HG02852 (cell line): Measurements from ENCODE around the gene GSPT1.
"Not testable (repeated sequence)": the region's sequence is repeated elsewhere in the genome, so short reads cannot be mapped to it uniquely, and the experiment has no call there.

ENCODE experiments used
- ATAC-seq: cut with Tn5 transposase; IDR thresholded peaks from one replicate; pipeline ENCODE4 v1.9.1; 2021; ENCODE audit warnings: mild to moderate bottlenecking, moderate library complexity; ENCODE audit not compliant: unreplicated experiment

GSPT1 gene

DNA sequence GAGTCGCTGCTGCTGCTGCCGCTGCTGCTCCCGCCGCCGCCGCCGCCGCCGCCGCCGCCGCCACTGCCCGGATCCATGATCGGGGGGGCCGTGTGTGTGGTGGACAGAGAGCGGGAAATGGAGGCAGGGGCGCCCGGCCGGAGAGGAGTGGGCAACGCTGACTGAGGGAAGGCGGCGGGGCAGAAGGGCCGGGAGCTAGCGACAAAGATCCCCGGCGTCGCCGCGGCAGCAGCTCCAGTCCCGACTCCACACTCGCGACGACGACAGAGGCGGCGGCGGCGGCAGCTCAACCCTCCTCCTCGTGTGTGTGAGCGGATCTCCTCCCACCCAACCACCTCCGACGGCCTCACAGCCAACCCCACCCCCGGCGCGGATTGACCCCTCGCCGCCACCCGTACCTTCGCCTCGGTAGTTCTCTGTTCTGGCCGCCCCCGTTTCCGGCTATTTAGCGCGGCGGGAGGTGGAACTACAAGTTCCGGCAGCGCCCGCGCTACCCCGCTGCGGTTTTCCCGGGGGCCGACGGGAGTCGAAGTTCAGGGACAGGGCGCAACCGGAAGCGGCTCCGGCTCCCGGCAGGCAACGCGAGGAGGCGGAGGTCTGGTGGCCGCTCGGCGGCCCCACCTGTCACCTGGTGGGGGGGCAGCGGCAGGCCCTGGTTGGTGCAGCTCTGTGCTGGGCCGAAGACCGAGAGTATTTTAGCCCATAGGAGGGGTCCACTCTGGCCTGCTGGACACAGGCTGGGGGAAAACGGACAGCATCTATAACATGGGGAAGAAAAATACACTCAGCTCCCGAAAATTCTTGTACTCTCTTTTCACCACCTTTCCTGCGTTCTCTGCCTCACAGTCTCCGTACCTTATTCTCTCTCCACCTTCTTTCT is at the start of gene GSPT1:
TSS of gene GSPT1 (minus strand) at position 313 of the 880 bp plus-strand sequence. CDS start at position 77, 236 bp downstream.
- ATAC-seq = peak; percentile 80

DNA sequence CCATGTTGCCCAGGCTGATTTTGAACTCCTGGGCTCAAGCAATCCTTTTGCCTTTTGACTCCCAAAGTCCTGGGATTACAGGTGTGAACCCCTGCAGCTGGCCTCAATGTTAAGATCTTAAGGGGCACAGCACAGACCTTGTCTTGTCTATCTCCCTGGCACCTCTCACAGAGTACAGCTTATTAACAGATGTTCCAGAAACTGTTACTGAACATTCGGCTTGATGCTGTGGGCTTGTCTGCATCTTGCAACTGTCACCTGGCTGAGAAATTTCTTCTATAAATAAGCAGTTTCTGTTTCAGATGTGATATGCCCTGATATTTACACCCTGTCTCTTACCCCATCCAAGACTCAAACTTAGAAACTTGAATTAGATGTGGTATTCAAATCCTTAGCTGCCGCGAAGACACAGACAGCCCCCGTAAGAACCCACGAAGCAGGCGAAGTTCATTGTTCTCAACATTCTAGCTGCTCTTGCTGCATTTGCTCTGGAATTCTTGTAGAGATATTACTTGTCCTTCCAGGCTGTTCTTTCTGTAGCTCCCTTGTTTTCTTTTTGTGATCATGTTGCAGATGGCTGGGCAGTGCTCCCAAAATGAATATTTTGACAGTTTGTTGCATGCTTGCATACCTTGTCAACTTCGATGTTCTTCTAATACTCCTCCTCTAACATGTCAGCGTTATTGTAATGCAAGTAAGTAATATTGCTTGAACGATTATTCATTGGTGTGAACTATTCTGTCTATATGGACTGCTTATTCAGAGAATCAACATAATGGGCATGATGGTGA is 49.2 kb upstream of the GSPT1 start, which contains the start of gene TNFRSF17:
TSS of gene TNFRSF17 (plus strand) at position 450 of the 791 bp plus-strand sequence. CDS start at position 565, 115 bp downstream.
- ATAC-seq = peak; percentile 75

DNA sequence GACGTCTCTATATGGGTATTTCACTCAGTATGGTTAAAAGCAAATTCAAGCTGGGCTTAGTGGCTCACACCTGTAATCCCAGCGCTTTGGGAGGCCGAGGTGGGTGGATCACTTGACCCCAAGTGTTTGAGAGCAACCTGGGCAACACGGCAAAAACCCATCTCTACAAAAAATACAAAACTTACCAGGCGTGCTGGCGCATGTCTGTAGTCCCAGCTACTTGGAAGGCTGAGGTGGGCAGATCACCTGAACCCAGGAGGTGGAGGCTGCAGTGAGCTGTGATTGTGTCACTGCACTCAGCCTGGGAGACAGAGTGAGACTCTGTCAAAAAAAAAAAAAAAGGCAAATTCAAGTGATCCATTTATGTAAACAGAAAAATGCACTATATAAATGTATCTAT is 48.0 kb upstream of the GSPT1 start:
- ATAC-seq = no peak

DNA sequence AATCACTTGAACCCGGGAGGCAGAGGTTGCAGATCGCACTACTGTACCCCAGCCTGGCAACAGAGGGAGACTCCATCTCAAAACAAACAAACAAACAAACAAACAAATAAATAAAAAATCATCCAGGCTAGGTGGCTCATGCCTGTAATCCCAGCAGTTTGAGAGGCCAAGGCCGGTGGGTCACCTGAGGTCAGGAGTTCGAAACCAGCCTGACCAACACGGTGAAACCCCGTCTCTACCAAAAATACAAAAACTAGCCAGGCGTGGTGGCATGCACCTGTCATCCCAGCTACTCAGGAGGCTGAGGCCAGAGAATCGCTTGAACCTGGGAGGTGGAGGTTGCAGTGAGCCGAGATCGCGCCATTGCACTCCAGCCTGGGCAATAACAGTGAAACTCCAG is 47.2 kb upstream of the GSPT1 start:
- not testable (repeated sequence) for ATAC-seq

DNA sequence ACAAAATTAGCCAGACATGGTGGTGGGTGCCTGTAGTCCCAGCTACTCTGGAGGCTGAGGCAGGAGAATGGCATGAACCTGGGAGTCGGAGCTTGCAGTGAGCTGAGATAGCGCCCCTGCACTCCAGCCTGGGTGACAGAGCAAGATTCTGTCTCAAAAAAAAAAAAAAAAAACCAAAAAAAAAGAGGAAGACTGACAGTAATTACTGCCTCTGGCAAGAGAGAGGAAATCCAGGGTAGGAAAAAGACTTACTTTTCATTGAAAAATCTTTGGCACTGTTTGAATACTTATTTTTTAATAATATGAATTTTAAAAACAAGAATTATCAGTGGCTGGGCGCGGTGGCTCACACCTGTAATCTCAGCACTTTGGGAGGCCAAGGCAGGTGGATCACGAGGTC is 46.7 kb upstream of the GSPT1 start:
- not testable (repeated sequence) for ATAC-seq

DNA sequence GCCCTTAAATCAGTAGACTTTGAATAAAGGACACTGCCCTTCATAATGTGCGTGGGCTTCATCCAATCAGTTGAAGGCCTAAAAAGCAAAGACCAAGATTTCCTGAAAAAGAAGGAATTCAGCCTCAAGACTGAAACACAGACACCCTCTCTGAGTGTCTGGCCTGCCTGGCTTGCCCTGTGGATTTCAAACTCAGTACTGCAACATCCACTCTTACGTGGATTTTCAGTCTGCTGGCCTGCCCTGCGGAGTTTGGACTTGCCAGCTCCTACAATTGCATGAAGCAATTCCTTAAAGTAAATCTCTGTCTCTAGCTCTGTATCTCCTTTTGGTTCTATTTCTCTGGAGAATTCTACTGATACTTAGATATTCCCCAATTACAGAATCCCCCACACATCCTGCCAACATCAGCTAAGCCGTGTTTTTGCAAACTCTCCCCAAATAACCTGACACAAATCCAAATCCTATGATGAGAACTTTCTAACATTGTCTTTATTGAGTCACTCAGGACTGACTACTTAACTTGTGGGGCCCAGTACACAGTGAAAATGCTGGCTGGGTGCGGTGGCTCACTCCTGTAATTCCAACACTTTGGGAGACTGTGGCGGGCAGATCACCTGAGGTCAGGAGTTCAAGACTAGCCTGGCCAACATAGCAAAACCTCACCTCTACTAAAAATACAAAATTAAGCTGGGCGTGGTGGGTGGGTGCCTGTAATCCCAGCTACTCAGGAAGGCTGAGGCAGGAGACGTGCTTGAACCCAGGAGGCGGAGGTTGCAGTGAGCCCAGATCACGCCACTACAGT is 42.0 kb upstream of the GSPT1 start:
- ATAC-seq = no peak

DNA sequence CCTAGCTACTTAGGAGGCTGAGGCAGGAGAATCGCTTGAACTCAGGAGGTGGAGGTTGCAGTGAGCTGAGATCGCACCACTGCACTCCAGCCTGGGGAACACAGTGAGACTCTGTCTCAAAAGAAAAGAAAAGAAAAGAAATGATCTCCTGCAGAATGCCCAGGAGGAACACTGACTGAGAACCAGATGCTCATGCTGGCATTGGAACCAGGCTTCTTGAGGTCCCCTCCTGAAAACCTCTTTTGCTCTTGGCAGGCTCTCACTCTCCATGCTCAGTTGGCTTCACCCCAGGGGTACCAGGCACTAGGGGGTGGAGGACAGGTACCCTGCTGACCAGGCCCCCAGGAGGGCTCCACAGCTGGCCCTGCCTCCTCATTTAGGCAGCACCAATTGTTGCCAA is 40.8 kb upstream of the GSPT1 start:
- no peak for ATAC-seq

DNA sequence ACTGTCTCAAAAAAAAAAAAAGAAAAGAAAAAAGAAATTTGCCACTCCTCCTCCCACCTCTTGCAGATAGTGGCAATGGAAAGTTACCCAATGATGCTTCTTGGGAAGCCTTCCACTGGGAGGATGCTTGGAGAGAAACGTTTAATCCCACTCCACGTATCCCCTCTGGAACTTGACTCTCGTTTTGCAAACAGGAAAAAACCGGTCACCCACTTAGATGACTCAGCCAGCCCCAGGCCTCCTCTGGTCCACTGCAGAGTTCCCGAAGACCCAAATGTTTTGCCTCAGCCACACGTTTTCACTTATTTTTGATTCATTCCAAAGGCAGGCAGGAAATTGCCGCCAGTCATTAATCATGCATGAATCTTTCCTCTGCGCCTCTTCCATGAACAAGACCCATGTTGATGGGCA is 40.0 kb upstream of the GSPT1 start:
- no peak for ATAC-seq

DNA sequence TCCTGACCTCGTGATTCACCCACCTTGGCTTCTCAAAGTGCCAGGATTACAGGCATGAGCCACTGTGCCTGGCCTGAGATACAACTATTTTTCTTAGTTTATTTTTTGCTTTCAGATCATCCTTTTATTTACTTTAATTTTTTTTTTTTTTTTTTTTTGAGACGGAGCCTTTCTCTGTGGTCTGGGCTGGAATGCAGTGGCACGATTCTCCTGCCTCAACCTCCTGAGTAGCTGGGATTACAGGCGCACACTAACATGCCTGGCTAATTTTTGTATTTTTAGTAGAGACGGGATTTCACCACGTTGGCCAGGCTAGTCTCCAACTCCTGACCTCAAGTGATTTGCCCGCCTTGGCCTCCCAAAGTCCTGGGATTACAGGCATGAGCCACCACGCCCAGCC is 37.8 kb upstream of the GSPT1 start:
- ATAC-seq = not testable (repeated sequence)

DNA sequence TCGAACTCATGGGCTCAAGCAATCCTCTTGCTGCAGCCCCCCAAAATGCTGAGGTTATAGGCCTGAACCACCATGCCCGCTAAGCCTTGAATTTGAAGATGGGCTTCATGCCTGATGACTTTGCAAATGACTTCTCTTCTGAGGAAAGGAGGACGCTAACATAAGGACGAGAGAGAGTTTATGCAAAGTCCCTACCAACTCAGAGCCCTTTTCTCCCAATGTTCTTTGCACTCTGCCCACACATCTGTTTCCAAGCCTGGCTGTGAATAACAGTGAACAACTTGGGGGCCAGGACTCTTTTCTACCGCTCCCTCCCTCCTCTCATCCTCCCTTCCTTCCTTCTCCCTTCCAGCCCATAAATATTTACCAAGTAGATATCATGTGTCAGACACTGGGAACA is 34.6 kb upstream of the GSPT1 start:
- ATAC-seq = no peak

DNA sequence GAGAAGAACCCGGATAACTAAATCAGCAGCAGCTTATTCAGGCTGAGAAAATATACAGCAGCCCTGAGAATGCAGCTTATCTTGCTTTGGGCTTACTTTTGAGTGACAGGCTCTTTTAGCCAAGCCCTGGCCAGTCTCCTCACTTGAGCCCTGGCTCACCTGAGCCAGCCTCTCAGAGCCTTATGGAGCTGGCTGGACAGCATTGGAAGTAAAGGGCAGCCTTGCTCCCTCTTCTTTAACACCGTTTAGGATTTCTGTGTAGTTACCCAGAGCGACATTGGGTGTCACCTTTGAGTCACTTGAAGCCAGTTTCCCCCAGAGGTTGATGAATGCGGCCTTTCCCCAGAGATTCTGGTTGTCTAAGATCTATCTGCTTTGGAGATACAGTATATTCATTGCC is 33.8 kb upstream of the GSPT1 start:
- peak; percentile 60 for ATAC-seq

DNA sequence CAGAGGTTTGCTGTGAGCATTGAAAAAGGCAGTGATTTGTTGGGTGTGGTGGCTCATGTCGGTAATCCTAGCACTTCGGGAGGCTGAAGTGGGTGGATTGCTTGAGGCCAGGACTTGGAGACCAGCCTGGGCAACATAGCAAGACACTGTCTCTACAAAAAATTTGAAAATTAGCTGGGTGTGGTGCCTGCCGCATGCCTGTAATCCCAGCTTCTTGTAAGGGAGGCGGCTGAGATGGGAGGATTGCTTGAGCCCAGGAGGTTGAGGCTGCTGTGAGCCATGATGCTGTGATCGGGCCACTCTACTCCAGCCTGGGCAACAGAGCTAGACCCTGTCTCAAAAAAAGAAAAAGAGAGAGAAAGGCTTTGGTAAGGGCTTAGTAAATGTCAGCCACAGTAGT is 33.1 kb upstream of the GSPT1 start:
- no peak for ATAC-seq

DNA sequence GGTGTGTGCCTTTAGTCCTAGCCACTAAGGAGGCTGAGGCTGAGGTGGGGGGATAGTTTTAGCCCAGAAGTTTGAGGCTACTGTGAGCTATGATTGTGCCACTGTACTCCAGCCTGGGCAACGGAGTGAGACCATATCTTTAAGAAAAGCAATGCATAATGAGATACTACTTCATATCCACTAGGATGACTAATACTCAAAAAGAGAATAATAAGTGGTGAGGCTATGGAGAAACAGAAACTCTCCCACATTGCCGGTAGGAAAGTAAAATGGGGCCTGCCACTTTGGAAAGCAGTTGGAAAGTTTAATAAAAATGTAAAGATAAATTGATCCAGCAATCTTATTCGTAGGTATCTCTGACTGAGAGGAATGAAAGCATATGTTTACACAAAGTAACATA is 30.7 kb upstream of the GSPT1 start:
- ATAC-seq = no peak

DNA sequence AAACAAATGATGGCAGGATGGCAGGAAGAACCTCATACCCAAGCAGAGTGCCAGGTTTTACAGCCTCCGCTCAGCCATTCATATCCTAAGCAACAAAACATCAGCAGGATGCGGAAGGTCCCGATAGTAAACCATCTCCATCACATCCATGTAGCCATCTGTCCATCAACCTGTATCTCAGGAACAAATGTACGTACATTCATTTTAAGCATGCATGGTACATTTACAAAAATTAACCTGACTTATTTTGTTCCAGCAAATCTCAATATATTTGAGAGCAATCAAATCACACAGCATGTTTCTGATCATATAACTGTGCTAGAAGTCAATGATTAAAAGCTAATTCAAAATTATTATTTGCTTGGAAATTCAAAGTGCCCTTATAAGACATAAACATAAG is 26.2 kb upstream of the GSPT1 start, which contains the start of gene NPIPB2:
TSS of gene NPIPB2 (minus strand) at position 101 of the 400 bp plus-strand sequence. CDS start at position 101, 0 bp downstream.
- not testable (repeated sequence) for ATAC-seq

DNA sequence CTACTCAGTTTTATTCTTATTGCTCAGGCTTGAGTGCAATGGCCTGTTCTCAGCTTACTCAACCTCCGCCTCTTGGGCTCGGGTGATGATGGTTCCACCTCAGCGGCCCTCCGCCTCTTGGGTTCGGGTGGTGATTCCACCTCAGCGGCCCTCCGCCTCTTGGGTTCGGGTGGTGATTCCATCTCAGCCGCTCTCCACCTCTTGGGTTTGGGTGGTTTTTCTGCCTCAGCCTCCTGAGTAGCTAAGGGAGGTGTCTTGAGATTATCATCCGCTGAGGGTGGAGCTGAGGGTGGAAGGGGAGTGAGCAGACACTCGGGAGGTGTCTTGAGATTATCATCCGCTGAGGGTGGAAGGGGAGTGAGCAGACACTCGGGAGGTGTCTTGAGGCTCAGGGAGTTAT is 11.6 kb upstream of the GSPT1 start:
- ATAC-seq = not testable (repeated sequence)

DNA sequence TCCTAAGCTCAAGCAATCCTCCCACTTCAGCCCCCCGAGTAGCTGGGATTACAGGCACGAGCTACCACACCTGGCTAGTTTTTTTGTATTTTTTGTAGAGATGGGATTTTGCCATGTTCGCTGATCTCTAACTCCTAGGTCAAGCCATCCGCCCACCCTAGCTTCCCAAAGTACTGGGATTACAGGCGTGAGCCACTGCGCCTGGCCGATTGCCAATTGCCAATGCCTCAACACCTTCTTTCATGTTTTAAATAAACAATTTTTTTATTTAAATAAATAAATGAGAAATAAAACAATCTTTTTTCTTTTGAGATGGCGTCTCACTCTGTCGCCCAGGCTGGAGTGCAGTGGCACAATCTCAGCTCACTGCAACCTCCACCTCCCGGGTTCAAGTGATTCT is 8.3 kb upstream of the GSPT1 start:
- not testable (repeated sequence) for ATAC-seq

DNA sequence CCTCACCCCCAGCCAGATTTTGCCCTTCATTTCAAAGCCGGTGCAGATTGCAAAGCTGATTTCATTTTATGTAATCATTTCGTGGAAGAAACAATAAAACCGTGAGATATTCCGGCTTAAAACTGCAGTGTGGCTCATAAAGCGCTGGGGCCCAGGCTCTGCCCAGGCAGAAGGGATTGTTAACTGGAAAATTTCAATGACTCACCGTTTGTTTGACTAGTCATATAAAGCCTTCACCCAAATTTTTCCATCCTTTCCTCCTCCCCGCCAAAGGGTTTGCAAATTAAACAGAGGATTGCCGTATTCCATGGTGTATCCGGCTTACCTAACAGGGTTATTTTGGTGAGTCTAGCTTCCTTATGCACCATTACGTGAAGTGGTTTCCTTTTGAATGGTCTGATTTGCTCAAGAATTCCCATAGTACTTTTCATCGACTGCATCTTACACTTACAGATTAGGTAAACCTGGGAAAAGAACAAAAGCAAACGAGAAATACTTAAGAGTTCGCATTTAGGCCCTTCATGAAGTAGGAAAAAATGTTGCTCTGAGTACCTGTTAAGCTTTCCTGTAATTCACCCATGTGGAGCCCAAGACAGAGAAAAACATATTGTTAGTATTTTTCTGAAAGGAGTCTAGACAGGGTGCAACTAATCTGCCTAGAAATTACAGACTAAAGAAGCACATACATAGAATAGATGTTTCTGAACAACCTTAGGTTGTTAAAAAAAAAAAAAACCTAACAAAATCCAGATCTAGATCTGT is 949 bp upstream of the GSPT1 start:
- ATAC-seq = no peak

DNA sequence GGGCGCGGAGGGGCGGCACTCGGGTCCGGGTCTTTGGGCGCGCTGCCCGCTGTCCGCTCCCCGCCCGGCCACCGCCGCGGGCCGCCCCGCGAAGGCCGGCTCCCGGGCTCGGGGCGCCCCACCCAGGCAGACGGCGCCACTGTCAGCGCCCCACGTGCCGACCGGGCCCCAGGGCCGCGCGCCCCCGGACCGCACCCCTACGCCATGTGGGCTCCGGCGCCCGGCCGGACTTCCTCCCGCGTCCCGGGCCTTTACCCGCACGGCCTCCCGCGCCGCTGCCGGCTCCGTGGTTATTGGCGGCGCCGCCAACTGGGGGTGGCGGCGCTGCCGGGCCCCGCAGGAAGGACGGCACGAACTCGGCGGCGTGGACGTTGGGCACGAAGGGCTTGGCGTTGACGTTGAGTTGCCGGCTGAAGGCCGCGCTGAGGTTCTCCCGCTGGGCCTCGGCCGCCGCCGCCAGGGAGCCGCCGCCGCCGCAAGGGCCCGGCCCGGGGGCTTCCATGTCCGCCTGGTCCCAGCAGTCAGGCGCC is 577 bp downstream of the GSPT1 start:
- ATAC-seq = peak; percentile 33

DNA sequence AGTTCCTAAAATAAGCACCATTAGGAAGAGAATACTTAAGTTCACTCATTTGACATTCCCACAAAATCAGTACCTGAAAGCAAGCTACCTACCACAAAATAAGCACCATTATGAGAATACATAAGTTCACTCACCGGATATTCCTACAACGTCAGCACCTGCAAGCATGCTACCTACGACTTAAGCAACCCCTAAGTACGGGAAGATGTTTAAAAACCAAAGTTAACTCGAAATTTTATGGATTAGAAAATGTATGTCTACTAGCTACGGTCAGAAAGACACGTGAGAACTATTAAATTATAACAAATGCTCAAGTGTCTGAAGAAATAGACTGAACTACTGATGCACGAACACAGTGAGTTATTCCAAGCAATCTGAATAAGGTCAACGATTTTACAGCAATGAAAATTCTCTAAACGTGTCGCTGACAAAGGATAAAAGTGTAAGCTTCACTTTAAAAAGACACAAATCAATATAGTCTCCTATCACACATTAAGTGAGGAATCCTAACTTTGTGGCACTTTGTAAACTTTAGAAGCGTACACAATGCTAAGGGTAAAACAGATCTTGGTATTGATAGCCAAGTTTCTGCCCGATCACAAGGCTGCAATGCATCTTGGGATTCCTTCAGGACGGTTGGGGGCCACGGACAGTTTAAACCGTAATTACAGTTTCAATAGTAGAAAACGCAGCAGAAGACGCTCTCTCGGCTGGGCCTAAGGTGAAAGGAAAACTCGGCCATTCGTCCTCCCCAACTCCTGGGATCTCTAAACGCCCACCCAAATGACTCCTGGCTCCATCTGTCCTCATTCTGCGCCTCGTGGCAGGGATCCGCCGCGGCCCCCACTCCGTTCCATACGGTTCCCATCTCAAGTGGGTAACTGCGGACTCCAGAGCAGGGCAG is 1.3 kb downstream of the GSPT1 start:
- no peak for ATAC-seq
